ENCODE results near the gene URB1.

URB1 gene

DNA sequence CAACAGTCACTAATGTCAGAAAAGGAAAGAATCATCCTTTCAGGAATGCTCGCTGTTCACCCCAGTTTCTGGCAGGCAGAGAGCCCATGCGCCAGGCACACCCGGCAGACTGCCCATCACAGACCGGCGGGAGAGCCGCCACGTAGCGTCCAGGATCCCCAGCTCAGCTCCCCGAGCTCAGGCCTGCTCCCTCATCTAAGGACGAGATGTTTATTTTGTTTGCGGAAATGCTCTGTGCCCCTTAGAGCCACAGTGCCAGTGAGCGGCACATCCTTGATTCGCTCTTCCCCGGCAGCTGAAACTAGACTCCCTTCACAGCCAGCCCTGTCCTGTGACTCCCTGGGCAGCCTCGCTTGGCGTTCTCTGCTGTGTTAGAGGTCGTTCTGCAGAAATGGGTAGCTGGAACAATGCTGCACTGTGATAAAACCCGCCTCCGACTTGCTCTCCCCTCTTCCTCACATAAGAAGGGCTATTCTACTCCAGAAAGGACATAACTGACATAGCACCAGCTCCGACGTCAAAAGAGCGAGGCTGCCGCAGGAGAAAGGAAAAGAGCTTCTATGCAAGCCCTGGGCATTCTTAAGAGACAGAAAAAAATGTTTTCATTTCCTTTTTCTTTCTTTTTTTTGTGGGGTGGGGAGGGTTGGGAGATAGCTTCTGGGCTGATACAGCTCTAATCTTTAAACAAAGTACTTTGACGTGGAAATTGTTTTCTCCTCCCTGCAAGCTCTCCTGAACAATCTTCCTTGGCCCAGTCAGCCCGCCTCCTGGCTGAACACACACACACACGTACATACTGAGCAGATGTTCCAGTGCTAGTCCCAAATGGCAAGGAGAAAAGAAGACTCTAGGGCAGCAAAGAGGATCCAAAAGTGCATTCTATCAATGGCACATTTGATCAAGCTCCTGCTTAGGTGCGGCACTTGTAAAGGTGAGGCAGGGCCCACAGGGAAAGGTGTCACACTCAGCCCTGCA, 56.9 kb downstream of the URB1 start:
- Histone ChIP-seq H3K36me3 (peaks cover 98% of the 10 kb centered on the region), H4K20me1 (0 out of 2 replicates have a peak, but pooled peaks cover 4% of the 10 kb centered on the region), H3K27ac (no peak overlapping the region), H3K4me3 (no peak overlapping the region), H3K4me2 (no peak overlapping the region), H3K9me3 (no peaks in the 10 kb centered on the region), H3K27me3 (no peaks in the 10 kb centered on the region), H3K9ac (no peak overlapping the region), H3K4me1 (no peaks in the 10 kb centered on the region)
- TF ChIP-seq Cebpa-rat (IDR thresholded peaks at IDR 0.05) = no peak

DNA sequence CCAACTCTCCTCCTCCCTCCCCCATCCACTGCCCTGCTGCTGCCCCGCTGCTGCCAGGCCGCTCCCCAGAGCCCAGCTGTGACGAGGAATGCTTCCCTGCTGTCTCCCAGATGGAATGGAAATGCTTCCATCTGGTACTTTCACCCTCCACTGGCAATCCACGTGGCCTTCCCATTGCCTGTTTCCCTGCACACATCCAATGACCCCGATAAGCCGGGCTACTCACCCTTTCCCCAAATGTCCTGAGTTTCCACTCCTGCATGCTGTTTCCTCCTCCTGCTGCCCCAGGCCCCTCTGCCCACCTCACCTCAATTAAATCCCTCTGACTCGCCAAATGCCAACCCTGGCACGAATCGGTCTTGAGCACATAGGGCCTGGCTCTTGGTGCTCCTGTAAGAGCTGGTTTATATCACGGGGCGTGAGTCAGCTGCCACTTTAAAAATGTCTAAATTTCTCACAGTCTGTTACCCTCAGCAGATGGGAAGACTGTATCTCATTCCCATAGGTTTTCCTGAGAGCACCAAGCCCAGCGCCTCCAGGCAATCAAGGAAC, 57.8 kb downstream of the URB1 start:
- Histone ChIP-seq H3K36me3 (peaks cover 98% of the 10 kb centered on the region), H3K9me3 (no peaks in the 10 kb centered on the region), H3K4me3 (no peak overlapping the region), H3K27ac (no peak overlapping the region), H3K9ac (no peak overlapping the region), H3K27me3 (no peaks in the 10 kb centered on the region), H3K4me2 (no peak overlapping the region), H3K4me1 (no peaks in the 10 kb centered on the region), H4K20me1 (0 out of 2 replicates have a peak, but pooled peaks cover 4% of the 10 kb centered on the region)
- TF ChIP-seq Cebpa-rat (IDR thresholded peaks at IDR 0.05) = no peak

GRCh38 chr21:32333953-32334673, 58.7 kb downstream of the URB1 start:
- Histone ChIP-seq H3K27me3 (no peaks in the 10 kb centered on the region), H3K9ac (no peak overlapping the region), H4K20me1 (0 out of 2 replicates have a peak, but pooled peaks cover 4% of the 10 kb centered on the region), H3K4me3 (no peak overlapping the region), H3K27ac (no peak overlapping the region), H3K4me1 (no peaks in the 10 kb centered on the region), H3K4me2 (no peak overlapping the region), H3K36me3 (peaks cover 98% of the 10 kb centered on the region), H3K9me3 (no peaks in the 10 kb centered on the region)
- TF ChIP-seq Cebpa-rat (IDR thresholded peaks at IDR 0.05) = no peak

DNA sequence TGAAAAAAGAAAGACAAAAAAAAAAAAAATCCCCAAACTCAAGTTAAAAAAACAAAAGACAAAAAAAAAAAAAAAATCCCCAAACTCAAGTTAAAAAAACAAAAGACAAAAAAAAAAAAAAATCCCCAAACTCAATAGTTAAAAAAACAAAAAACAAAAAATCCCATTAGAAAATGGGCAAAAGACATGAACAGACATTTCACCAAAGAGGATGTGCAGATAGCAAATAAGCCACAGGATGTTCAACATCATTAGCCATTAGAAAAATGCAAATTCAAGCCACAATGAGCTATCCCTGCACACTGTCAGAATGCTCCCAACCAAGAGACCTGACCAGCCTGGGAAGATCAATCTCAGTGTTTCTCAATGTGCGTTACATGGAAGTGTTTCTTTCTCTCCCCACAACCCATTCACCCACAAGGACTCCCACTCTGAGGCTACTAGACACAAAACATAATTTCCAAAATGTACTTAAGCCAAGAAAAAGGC, 60.3 kb downstream of the URB1 start:
- H3K36me3 ChIP-seq = peaks cover 98% of the 10 kb centered on the region
- H3K4me3 ChIP-seq = no peak overlapping the region
- H3K9ac ChIP-seq = no peak overlapping the region

DNA sequence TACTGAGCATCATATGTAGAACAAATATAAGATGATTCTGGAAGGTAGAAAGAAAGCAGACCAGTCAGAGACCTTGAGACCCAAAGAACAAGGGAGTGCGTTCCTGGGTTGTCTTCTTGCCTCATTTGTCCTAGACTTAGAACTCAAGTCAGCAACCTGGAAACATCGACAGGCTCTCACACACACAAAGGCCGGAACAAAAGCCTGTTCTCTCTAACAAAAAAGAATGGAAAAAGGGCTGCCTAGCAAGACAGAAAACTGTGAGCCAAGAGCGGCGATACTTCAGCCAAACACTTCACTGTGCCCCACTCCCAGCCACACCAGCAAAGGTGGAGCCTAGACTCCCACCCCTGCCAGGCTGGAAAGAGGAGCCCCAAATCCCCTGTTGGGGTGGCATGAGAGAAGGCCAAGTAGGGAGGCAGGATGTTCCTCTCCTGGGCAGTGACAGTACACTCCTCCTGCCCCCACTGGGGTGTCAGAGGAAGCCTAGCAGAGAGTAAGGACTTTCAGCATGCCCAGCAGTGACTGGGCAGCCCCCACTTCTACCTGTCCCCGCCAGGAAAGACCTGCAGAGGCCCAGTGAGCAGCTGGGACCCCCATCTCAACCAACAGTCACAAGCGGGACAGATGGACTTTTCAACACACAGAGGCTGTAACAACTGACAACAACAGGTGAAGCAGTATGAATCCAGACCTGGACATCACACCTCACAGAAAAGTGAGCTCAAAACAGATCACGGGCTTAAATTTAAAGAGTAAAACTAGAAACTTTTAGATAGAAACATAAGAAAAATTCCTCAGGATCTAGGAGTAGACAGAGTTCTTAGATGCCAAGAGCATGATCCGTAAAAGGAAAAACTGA, 61.1 kb downstream of the URB1 start:
- Histone ChIP-seq H3K4me2 (no peak overlapping the region), H3K9ac (no peak overlapping the region), H4K20me1 (0 out of 2 replicates have a peak, but pooled peaks cover 4% of the 10 kb centered on the region), H3K27ac (no peak overlapping the region), H3K9me3 (no peaks in the 10 kb centered on the region), H3K27me3 (no peaks in the 10 kb centered on the region), H3K36me3 (peaks cover 96% of the 10 kb centered on the region), H3K4me1 (no peaks in the 10 kb centered on the region), H3K4me3 (no peak overlapping the region)
- no peak for TF ChIP-seq Cebpa-rat (IDR thresholded peaks at IDR 0.05)

More for the DNA sequence above, 60.3 kb downstream of the URB1 start:
- TF ChIP-seq Cebpa-rat (IDR thresholded peaks at IDR 0.05) = no peak
- 0 out of 2 replicates have a peak, but pooled peaks cover 4% of the 10 kb centered on the region for H4K20me1 ChIP-seq
- no peak overlapping the region for H3K27ac ChIP-seq
- no peak overlapping the region for H3K4me2 ChIP-seq
- H3K9me3 ChIP-seq = no peaks in the 10 kb centered on the region
- no peaks in the 10 kb centered on the region for H3K4me1 ChIP-seq
- H3K27me3 ChIP-seq = no peaks in the 10 kb centered on the region

DNA sequence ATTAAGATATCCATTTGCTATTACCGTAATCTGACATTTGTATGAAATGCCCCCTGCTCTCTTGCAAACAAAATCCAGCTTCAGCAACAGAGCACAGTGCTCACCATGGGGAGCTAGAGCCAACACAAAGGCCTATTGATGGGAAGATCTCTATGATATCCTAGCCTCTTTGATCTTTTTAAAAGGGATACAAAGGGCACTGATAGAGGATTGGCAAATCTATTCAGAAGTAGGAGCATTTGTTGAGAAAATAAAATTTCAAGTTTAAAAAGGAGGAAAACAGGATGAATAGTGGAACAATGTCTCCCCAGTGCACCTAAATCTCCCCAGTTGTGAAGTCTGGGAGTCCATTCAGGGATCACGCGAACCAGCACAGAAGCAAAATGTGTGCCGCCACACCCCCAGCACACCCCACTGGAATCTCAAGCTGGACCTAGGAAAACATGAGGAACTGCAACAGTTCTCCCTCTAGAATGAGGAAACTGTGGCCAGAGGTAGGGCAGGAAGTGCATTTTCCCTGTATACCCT, 62.0 kb downstream of the URB1 start:
- Histone ChIP-seq H3K9me3 (no peaks in the 10 kb centered on the region), H3K27me3 (no peaks in the 10 kb centered on the region), H3K36me3 (peaks cover 96% of the 10 kb centered on the region), H3K4me2 (no peak overlapping the region), H3K9ac (no peak overlapping the region), H4K20me1 (0 out of 2 replicates have a peak, but pooled peaks cover 4% of the 10 kb centered on the region), H3K27ac (no peak overlapping the region), H3K4me3 (no peak overlapping the region), H3K4me1 (no peaks in the 10 kb centered on the region)
- no peak for TF ChIP-seq Cebpa-rat (IDR thresholded peaks at IDR 0.05)

DNA sequence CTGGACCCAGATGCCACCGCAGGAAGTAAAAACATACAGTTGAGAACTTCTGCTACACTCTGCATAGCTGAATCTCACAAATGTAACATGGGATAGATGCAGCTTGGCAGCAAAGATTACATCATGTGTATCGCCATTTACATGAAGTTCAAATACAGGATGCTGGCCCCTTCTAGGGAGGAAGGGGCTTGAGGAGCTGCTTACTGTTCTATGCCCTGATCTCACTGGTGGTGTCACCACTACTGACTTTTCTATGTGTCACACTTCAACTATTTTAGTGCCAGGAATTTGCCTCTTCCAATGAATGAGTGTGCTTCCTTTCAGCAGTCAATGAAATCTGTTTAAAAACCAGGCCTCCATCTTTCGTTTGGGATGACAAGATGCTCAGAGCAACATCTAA, 63.0 kb downstream of the URB1 start:
- no peaks in the 10 kb centered on the region for H4K20me1 ChIP-seq
- H3K27me3 ChIP-seq = no peaks in the 10 kb centered on the region
- H3K4me3 ChIP-seq = no peak overlapping the region
- H3K9me3 ChIP-seq = no peaks in the 10 kb centered on the region
- H3K4me2 ChIP-seq = no peak overlapping the region
- TF ChIP-seq Cebpa-rat (IDR thresholded peaks at IDR 0.05) = no peak
- H3K4me1 ChIP-seq = no peaks in the 10 kb centered on the region
- H3K9ac ChIP-seq = no peak overlapping the region
- H3K27ac ChIP-seq = no peak overlapping the region
- H3K36me3 ChIP-seq = peaks cover 96% of the 10 kb centered on the region

- no peaks in the 10 kb centered on the region for H3K4me1 ChIP-seq
- H3K27ac ChIP-seq = no peak overlapping the region
- H4K20me1 ChIP-seq = no peaks in the 10 kb centered on the region
- no peaks in the 10 kb centered on the region for H3K9me3 ChIP-seq
- H3K36me3 ChIP-seq = peaks cover 96% of the 10 kb centered on the region
- no peak for TF ChIP-seq Cebpa-rat (IDR thresholded peaks at IDR 0.05)
- no peak overlapping the region for H3K9ac ChIP-seq
- no peaks in the 10 kb centered on the region for H3K27me3 ChIP-seq
- no peak overlapping the region for H3K4me2 ChIP-seq
- H3K4me3 ChIP-seq = no peak overlapping the region
These were observed 63.5 kb downstream of the URB1 start for GRCh38 chr21:32329331-32329730.

- Histone ChIP-seq H4K20me1 (no peaks in the 10 kb centered on the region), H3K4me3 (no peak overlapping the region), H3K36me3 (peaks cover 96% of the 10 kb centered on the region), H3K27ac (no peak overlapping the region), H3K4me1 (no peaks in the 10 kb centered on the region), H3K9me3 (no peaks in the 10 kb centered on the region), H3K4me2 (no peak overlapping the region), H3K27me3 (no peaks in the 10 kb centered on the region), H3K9ac (no peak overlapping the region)
- TF ChIP-seq Cebpa-rat (IDR thresholded peaks at IDR 0.05) = no peak
These were observed 64.2 kb downstream of the URB1 start for GRCh38 chr21:32328595-32328994.

Measured in BLaER1 (cell line).